GM18951 (cell line): ENCODE data around the gene LLGL2.

Experiments used
- POLR2A ChIP-seq: IDR thresholded peaks from 4 replicates; pipeline ENCODE4 v1.6.1; 2011; ENCODE audit warnings: mild to moderate bottlenecking; ENCODE audit not compliant: insufficient read length, insufficient read depth; ENCODE audit errors: extremely low read depth
- in situ Hi-C: fragments of 300-500 bp; cut with MboI; formaldehyde crosslinking; loops from one replicate; pipeline ENCODE4 v1.12.0; 2022; ENCODE audit warnings: low sequenced_read_pairs, mixed read lengths, inconsistent platforms; ENCODE audit not compliant: unreplicated experiment

Gene LLGL2

DNA sequence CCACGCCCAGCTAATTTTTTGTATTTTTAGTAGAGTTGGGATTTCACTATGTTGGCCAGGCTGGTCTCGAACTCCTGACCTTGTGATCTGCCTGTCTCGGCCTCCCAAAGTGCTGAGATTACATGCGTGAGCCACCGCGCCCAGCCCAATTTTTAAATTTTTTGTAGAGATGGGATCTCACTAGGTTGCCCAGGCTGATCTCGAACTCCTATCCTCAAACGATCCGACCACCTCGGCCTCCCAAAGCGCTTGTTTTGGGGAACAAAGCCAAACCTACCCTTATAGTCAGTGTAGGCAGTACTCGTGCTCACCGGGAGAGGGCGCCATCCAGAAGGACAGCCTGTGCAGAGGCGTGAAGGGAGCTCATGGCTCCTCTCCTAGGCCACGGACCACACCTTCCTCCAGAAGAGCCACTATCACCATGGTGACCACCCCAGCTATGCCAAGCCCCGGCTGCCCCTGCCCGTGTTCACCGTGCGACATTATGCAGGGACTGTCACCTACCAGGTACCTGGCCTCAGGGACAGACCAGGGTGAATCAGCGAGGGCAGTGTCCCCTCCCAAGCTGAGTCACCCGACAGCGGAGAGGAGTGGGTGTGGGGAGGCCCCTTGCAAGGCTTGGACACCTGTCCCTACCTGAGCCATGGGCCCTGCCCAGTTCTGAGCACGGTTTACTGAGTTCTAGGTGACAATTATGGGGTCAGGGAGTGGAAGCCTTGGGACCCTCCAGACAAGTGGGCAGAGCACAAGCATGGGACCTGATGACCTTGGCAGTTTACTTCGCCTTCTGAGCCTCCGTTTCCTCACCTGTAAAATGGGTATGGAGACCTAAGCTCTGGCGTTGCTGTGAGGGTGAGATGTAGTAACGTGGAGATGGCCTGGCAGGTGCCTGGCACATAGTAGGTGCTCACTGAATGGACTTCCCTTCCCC, 75.8 kb downstream of the LLGL2 start:
- in situ Hi-C loops = no loop called here
- no peak for TF ChIP-seq POLR2A

DNA sequence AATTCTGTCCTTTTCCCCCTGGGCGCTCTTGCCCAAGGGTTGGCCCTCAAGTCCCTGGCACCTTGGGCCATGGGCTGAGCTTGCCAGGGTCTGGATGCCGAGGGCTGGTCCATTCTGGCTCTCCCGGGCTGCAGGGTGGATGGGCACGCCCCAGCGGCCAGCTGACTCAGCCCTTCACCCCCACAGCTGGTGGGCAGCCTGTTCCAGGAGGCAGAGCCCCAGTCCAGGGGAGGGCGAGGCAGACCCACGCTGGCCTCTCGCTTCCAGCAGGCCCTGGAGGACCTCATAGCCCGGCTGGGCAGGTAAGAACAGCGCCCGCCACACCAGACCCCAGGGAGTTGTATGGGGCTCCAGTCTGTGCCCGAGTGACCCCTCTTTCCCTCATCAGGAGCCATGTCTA, 77.1 kb downstream of the LLGL2 start:
- in situ Hi-C loops = no loop called here
- TF ChIP-seq POLR2A = no peak

DNA sequence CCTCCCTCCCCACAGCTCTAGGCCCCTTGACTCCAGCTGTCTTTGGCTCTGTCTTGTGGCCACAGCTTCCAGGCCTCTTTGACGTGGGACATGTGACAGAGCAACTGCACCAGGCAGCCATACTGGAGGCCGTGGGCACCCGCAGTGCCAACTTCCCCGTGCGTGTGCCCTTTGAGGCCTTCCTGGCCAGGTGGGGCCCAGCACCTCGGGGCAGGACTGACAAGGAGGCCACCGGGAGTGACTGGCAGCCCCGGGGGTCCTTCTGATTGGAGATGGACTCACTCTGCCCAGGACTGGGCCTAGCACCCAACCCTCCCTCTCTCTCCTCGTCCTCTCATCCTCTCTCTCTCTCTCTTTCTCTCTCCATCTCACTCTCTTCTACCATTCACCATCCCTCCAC, 77.6 kb downstream of the LLGL2 start:
- TF ChIP-seq POLR2A = no peak
- in situ Hi-C loops = no loop called here

DNA sequence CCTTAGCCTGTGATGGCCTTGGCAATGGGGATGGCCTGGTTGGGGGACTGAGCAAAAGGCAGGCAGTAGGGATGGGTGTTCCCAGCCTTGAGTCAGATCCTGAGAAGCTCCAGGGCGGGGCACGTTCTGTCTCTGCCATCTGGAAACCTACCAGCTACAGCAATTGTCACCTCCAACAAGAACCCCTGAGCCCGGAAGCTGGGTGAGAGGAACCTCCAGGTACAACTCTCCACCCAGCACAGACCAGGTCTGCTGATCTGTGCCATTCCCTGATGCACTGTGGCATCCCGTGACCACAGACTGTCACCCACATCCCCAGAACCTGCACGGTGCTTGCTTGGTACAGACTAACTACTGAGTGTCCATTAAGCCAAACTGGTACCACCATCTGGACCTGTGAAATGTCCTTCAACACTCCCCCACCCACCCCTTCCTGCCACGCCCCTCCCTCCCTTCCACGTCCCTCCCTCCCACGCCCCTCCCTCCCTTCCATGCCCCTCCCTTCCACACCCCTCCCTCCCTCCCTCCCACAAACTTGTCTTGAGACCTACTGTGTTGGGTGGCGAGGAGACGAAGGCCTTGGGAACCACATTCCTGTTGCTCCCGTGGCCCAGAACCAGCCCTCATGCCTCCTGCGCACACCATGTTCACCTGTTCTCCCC, 78.7 kb downstream of the LLGL2 start:
- in situ Hi-C loops = no loop called here

DNA sequence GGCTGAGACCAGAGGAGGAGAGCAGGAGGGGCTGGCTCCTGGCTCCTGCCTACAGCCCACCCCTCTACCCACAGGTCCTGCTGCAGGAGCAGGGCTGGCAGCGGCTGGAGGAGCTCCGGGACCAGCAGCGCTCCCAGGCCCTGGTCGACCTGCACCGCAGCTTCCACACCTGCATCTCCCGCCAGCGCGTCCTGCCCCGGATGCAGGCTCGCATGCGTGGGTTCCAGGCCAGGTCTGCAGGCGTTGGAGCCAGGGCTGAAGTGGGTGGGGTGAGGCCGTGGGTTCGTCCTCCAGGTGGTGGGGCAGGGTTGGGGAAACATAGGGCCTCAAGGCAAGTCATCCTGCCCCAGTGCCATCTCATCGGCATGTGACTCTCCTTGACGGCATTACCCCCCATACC, 80.3 kb downstream of the LLGL2 start:
- in situ Hi-C loops = no loop called here

More for the DNA sequence above, 78.7 kb downstream of the LLGL2 start:
- no peak for TF ChIP-seq POLR2A

DNA sequence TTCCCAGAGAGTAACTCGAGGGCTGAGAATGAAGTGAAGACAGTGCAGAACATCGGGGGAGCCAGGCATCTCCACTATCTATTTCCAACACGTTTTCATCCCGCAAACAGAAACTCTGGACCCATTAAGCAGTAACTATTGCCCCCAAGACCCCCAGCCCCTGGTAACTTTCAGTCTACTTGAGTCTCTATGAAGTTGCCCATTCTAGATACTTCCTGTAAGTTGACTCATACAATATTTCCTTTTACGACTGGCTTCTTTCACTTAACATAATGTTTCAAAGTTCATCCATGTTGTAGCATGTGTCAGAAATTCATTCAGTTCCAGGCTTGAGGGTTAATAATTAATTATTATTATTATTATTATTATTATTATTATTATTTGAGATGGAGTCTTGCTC, 81.6 kb downstream of the LLGL2 start:
- TF ChIP-seq POLR2A = no peak
- in situ Hi-C loops = no loop called here

More for the DNA sequence above, 80.3 kb downstream of the LLGL2 start:
- TF ChIP-seq POLR2A = no peak

DNA sequence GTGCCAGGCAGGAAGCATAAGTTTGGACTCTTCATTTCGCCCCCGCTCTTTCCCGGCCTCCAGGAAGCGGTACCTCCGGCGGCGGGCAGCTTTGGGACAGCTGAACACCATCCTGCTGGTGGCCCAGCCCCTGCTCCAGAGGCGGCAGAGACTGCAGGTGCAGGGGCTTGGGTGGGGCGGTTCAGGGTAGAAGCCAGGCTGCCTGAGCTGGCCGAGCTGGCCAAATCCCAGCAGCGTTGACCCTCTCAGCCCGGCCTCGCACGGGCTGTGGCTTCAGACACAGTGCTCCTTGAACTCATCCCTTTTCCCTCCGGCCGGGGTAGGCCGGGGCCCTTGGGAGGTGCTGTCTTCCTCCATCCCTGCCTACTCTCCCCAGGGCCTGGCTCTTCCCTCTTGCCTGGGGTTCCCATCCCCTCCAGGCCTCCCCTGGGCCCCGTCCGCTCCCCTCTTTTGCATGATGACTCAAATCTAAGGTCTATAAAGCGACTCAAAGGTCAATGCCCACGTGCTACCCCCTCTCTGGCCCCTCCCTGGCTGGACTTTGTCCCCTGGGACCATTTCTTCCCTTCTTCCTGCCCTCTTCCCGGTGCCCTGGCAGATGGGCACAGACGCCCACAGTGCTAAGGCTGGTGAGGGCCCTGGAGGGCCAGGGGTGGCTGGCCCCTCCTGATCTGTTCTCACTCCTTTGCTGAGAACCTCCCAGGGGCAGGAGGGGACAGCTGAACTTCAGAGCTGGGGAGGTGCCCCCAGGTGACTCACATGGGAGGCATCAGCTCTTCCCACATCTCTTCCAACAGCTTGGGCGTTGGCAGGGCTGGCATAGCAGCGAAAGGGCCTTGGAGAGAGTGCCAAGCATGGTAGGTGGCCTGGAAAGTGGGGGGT, 84.8 kb downstream of the LLGL2 start:
- in situ Hi-C loops = loop anchor here (10.0 kb wide), 1 partner anchor 134 kb away; no protein-coding TSS in a partner anchor
- TF ChIP-seq POLR2A = no peak

DNA sequence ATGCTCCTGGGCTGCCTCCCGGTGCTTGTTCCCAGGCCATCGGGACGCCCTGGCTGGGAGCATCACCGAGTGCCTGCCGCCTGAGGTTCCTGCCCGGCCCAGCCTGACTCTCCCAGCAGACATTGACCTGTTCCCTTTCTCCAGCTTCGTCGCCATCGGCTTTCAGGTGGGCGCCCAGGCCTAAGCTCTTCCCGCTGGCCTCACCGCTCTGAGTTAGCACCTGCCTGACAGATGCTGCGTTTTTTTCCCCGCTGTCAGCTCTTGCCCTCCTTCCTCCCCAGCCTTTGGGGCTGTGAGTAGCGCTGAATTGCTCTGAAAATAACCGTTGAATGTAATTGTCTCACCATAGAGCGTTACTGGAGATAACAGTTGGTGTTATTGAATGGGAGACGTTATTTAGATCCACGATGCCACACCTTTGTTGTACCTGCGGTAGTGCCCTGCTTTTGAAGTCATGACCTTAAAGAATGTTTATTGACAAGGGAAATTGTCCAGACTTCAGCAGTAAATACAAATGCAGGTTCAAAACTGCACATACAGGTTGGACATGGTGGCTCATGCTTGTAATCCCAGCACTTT, 86.4 kb downstream of the LLGL2 start:
- no peak for TF ChIP-seq POLR2A
- in situ Hi-C loops = loop anchor here (10.0 kb wide), 1 partner anchor 133 kb away; no protein-coding TSS in a partner anchor

DNA sequence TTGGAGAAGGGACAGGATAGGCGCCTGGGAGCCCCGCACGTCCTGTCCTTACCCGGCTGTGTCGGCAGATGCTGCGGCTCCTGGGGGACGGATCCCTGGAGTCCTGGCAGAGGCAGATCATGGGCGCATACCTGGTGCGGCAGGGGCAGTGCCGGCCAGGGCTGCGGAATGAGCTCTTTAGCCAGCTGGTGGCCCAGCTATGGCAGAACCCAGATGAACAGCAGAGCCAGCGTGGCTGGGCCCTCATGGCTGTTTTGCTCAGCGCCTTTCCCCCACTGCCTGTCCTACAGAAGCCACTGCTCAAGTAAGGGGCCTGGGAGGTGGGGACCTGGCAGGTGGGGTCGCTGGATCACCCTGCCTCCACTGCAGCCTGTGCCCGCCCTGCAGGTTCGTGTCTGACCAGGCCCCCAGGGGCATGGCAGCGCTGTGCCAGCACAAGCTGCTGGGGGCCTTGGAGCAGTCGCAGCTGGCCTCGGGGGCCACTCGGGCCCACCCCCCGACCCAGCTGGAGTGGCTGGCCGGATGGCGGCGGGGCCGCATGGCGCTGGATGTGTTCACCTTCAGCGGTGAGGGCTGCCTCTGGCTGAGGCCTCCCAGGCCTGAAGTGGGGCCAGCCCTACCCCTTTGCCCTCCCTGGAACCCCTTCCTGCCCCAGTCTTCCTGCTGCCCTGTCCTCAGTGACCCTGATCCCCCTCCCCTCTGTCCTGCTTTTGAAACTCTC, 87.6 kb downstream of the LLGL2 start:
- in situ Hi-C loops = loop anchor here (10.0 kb wide), 1 partner anchor 132 kb away; no protein-coding TSS in a partner anchor
- no peak for TF ChIP-seq POLR2A

DNA sequence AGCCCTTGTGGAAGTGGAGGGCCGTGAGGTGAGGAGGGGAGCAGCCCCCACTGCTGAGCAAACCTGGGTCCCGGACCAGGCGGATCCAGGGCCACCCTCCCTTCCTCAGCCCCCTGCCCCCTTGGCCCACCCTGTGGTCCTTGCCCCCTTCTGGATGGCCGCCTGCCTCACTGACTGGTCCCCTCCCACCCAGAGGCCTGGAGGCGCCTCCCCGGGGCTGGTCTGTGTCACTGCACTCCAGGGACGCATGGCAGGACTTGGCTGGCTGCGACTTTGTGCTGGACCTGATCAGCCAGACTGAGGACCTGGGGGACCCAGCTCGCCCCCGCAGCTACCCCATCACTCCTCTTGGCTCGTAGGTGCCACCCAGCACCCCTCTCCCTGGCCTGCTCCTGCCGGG, 88.5 kb downstream of the LLGL2 start:
- no peak for TF ChIP-seq POLR2A
- in situ Hi-C loops = loop anchor here (10.0 kb wide), 1 partner anchor 131 kb away; no protein-coding TSS in a partner anchor

DNA sequence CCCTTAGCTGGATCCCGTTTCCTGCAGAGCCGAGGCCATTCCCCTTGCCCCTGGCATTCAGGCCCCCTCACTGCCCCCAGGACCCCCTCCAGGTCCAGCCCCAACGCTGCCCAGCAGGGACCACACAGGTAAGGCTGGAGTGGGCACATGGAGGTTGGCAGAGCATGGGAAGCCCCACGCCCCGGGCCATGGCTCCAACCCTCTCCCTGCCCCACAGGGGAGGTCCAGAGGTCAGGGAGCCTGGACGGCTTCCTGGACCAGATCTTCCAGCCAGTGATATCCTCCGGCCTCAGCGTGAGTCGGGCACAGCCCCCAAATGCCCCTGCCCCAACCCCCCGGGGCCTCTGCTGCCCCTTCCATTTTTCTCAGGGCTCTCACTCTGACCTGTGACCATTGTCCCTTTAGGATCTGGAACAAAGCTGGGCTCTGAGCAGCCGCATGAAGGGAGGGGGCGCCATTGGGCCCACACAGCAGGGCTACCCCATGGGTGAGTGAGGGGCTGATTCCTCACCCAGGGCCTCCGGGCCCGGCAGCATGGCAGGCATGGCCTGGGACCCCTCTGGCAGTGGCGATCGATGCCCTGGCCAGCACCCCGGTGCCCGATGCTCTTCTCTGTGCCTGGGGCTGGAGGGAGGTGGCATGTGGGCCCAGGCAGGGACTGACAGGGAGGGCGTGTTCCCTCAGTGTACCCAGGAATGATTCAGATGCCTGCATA, 89.2 kb downstream of the LLGL2 start:
- no peak for TF ChIP-seq POLR2A
- in situ Hi-C loops = loop anchor here (10.0 kb wide), 1 partner anchor 130 kb away; no protein-coding TSS in a partner anchor
